ENCODE measurements around the gene SORCS2. TPM values are rescaled to one million over a fixed set of nuclear protein-coding genes. Genes with fewer than 3 reads are reported as not detected.

SORCS2 gene
- total RNA-seq, 1 donor from 2014 or later: 9.6 TPM

DNA sequence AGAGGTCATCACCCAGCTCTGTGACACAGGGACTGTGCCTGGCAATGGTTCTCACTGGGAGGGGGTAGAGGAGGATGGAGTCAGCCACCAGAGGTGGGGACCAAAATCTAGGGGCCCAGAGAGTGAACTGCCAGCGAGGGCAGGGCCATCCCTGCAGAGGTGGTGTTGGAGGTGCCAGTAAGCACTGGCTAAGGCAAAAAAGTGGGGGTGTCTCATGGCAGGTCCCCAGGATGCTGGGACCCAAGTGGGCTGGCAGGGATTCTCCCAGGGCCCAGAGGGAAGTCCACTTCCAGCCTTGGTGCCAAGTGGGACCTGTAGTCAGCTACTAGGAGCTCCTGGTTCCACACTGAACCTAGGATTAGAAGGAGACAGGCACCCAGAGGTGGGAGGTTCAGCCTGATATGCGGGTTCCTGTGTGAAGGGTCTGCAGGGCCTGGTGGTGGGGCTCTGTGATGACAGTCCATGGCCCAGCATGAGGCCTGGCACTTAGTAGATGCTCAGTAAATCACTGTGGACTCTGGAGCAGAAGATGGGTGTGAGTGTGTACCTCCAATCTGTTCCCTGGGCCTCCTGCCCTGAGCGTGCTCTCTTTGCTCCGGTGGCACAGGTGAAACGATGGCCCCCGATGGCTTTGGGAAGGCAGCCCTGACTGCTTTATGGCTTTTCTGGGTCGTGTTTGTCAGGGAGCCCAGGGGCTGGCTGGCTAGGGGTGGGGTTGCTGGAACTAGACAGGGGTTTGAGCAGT, 160.9 kb downstream of the SORCS2 start:
- DNase-seq (ENCODE audit: low spot score): no peak

DNA sequence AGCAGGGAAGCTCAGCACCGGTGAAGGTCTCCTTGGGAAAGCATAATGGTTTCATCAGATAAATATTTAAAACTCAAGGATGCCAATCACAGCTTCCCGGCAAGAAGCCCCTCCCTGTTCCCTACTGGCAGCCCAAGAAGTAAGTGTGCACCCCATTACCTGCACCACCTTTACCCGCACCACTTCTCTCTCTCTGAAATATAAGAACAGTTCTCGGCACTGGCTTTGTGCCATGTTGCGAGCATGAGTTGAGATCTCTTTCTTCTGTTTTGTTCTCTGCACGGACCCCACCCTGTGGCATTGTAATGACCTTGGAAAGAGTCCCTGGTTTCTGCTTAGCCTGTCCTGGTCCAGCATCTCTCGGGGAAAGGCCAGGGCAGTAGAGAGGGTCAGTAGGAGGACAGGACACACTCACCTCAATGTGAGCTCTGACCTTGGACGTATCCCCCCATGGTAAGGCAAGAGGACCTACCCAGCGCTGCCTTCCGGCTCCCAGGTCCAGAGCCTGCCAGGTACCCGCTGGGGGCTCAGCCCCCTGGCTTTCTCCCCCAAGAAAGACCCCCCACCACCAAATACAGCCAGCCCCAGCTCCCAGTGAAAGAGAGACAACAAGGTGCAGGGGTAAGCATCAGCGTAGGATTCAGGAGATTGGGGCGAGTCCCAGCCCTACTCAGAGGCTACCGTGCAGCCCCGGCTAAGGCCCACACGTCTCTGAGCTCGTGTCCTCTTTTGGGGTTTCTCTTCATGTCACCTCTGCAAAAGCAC, 161.7 kb downstream of the SORCS2 start:
- no peak for DNase-seq (ENCODE audit: low spot score)

- no peak for DNase-seq (ENCODE audit: low spot score)
Observed at GRCh38 chr4:7354927-7355326, 162.6 kb downstream of the SORCS2 start.

- no peak for DNase-seq (ENCODE audit: low spot score)
Observed at GRCh38 chr4:7355795-7356194, 163.5 kb downstream of the SORCS2 start.

GRCh38 chr4:7356667-7357310, 164.5 kb downstream of the SORCS2 start:
- no peak for DNase-seq (ENCODE audit: low spot score)

- DNase-seq (ENCODE audit: low spot score): no peak
Observed at GRCh38 chr4:7357323-7357722, 165.0 kb downstream of the SORCS2 start.

DNA sequence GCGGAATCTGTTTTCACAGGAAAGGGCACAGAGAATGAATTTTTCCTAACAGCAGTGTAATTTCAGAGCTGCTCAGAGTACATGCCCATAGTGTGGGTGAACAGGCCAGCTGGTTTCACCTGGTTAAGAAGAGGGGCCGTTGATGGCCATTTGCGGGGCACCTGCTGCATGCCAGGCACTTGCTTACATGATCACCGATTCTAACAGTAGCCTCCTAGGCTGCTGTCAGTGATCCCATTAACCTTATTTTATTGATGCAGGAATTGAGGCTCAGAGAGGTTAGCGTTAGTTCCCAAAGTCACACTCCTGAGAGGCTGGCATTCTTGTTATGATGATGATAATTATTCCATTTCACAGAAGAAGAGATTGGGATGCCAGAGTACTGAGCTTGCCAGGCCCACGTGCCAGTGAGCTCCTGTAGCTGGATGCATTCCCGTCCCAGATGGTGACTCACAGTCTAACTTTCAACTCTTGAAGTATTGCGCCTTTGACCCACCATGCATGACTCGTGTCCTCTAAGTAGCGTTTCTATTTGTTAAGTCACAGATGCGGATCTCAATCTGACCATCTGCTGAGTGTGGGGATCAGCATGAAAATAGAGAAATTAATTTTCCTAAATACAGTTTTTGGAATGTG, 165.9 kb downstream of the SORCS2 start:
- DNase-seq (ENCODE audit: low spot score): peak; percentile 40

DNA sequence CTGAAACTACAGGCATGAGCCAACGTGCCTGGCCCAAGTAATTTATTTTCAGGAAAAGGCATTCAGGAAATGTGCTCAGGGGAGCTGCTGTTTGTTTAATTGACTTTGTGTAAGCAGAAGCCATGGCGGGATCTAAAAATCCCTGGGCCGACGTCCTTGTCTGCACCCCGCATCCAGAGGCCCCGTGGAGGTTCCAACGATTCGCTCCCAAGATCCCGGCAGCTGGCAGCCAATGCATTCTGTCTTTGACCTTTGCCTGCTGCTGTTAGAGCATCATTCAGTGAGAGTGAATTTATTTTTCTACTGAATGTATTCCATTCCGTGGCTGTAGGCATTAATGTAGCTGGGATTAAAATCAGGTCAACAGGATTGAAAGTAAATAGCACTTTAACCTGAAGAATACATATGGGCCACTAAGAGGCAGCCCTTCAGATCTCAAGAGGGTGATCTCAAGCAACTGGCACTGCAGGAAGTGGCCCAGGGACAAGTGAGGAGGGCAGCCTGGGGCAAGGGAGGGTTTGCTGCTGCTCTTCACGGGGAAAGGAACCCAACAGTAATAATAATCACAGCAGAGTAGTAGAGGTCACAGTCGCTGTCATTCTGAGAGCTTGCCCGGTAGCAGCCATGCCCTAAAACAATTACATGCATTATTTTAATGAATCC, 167.2 kb downstream of the SORCS2 start:
- no peak for DNase-seq (ENCODE audit: low spot score)

DNA sequence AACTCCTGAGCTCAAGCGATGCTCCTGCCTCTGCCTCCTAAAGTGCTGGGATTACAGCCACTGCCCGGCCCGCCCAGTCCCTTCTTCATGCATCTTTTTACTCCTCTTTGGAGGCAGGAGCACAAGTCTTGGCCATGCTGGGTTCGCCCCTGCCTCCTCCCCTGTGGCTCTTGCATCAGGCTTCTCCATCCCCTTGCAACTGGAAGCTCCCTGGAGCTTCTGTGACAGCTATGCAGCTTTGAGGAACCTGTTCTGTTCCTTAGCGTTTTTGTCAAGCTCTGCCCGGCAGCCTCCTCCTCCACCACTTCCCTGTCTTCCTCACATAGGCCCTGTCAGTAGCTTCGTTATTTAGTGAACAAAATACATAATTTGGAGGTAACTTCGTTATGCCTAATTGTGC, 168.5 kb downstream of the SORCS2 start:
- DNase-seq (ENCODE audit: low spot score): no peak

- peak; percentile 87 for DNase-seq (ENCODE audit: low spot score)
Observed at GRCh38 chr4:7361280-7361895, 169.1 kb downstream of the SORCS2 start.

GRCh38 chr4:7362341-7362740, 170.0 kb downstream of the SORCS2 start:
- DNase-seq (ENCODE audit: low spot score): no peak

DNA sequence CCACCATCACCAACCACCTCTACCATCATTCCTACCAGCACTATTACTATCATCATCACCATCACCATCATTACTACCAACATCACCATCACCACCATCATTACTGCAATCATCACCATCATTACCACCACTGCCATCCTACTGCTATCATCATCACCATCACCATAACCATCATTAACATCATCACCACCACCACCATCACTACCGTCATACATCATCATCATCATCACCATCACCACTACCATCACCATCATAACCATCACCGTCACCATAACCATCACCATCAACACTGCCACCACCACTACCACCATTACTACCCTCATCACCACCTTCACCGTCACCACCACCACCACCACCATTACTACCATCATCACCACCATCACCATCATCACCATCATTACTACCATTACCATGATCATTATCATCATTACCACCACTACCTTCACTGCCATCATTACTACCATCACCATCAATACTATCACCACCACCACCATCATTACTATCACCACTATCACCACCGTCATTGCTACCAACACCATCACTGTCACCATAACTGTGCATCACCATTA, 170.6 kb downstream of the SORCS2 start:
- DNase-seq (ENCODE audit: low spot score): no peak

- DNase-seq (ENCODE audit: low spot score): no peak
Observed at GRCh38 chr4:7364979-7365378, 172.6 kb downstream of the SORCS2 start.

- no peak for DNase-seq (ENCODE audit: low spot score)
Observed at GRCh38 chr4:7365462-7366179, 173.3 kb downstream of the SORCS2 start.

DNA sequence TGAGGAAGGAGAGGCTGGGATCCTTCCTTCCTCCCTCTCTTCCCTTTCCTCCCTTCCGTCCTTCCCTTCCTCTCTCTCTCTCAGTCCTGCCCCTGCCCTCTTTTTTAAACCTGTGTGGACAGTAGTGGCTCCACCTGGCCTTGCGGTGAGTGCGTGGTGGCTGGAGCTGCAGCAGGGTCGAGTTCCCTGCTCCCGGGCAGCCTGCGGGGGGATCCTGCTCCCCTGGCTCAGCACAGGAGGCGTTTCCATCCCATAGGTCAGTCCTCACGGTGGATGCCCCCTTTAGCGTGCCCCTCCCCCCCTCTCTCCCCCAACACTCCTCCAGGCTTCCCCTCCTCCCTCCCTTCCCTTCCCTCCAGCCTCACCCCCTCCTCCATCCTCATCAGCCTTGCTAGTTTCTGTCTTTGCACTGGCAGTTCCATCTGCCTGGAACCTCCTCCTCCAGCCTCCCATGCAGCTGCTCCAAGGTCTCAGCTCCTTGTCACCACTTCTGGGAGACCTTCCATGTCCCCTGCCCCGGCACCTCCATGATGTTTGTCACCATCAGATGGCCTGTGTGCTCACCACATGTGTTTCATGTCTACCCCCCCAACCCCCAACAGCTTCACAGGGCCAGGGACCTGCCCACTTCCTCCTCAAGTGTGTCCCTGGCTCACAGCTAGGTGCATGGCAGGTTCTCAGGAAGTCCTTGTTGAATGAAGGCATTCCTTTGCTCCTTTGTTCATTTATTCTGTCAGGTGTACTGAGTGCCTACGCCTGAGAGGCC, 174.0 kb downstream of the SORCS2 start:
- no peak for DNase-seq (ENCODE audit: low spot score)

DNA sequence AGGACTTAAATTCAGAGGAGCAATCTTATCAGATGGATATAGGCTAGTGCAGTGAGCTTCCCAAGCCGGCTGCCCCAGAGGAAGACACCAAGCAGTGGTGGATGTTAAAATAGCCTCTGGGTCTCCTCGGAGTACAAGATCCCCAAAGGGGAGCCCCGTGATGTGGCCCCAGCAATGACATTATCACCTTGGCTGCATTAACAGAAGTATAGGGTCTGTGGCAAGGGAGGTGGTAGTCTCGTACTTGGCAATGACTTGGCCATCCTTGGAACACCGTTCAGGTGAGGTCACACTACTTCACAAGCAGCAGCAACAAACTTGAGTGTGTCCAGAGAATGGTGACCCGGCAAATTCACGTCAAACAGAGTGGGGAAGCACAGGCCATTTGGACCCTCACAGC, 174.6 kb downstream of the SORCS2 start:
- no peak for DNase-seq (ENCODE audit: low spot score)

DNA sequence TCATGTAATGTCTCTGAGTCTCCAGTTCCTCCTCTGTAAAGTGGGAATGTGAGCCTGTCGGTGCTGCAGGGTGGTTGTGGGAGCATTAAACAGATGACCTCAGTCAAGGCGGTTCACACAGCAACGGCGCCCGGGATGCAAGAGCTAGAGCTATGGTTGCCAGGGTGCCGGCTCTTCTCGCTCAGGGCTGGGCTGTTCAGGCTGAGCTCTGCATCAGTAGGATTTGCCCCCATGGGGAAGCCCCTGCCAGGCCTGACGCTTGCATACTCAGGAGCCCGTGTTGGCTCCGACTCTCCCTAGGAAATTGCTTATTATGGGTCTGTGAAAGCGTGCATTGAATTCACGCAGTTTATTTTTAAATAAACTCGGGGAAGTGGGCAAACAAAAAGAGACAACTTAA, 175.1 kb downstream of the SORCS2 start:
- DNase-seq (ENCODE audit: low spot score): no peak

- peak; percentile 47 for DNase-seq (ENCODE audit: low spot score)
Observed at GRCh38 chr4:7367864-7368277, 175.5 kb downstream of the SORCS2 start.

DNA sequence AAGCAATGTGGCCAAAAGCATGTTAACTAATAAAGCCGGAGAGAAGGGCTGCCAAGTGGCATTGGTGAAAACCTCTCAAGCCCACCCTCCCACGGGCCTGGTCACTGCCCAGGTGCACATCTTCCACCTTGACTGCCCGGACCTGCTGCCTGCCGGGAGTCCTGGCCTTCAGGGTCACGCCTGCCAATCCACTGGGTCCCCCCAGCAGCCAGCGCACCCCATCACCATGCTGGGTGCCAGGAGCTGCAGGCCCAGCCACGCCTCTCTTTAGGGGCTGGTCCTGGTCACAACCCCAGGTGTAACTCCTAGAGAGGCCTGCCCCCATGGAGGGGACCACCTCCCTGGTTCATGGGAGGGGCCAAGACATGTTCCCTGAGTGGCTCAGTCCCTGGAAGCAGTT, 176.0 kb downstream of the SORCS2 start:
- no peak for DNase-seq (ENCODE audit: low spot score)

All from umbilical cord (tissue), 2 donors.